ENCODE data around the gene HS6ST3.

The HS6ST3 gene

DNA sequence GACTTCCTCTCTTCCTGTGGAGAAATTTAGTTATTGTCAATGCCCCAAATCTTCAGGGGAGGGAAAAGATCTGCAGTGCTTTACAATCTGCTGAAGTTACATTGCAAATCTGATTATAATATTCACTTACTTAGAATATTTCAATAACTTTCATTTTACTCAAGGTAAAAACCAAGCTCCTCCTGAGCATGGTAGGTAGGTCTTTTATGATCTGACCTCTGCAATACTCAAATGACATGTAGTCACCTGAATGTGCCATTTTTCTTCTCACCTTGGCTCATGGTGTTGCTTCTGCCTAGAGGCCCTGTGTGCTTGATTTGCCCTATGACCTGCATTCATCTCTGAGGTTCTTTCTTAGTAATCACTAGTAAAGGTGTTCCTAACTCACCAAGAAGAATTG lies 331.4 kb downstream of the HS6ST3 start:
- ChIA-PET POLR2A (no interaction called here), CTCF (interaction anchor here (1.0 kb wide), 1 partner anchor 54 kb away, joined by 3 read pairs; no protein-coding TSS in a partner anchor)
- DNase-seq (ENCODE audit: extremely low spot score), result no peak
- TF ChIP-seq, protein P1, sequence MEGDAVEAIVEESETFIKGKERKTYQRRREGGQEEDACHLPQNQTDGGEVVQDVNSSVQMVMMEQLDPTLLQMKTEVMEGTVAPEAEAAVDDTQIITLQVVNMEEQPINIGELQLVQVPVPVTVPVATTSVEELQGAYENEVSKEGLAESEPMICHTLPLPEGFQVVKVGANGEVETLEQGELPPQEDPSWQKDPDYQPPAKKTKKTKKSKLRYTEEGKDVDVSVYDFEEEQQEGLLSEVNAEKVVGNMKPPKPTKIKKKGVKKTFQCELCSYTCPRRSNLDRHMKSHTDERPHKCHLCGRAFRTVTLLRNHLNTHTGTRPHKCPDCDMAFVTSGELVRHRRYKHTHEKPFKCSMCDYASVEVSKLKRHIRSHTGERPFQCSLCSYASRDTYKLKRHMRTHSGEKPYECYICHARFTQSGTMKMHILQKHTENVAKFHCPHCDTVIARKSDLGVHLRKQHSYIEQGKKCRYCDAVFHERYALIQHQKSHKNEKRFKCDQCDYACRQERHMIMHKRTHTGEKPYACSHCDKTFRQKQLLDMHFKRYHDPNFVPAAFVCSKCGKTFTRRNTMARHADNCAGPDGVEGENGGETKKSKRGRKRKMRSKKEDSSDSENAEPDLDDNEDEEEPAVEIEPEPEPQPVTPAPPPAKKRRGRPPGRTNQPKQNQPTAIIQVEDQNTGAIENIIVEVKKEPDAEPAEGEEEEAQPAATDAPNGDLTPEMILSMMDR (IDR thresholded peaks at IDR 0.05; ENCODE audit: control extremely low read depth, extremely low read depth, low read depth, missing control alignments), result no peak

DNA sequence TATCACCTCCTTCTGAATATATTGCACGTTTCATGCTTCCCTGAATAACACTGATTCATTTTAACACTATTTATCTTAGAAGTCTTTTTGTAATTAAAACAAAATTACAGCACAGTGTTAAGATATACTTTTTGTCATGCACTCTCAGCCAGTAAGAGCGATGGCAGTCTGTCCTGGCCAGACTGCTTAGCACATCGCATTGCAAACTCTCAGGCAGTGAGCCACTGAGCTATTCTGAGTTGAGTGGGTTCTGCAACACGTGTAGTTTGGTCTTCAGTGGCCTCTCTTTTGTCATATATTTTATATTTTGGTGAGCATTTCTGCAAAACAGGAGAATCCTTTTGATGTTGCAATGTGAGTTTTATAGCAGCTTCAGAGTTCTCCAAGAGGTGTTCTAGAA lies 332.1 kb downstream of the HS6ST3 start:
- ChIA-PET CTCF (no interaction called here), POLR2A (no interaction called here)
- TF ChIP-seq, protein P1 (IDR thresholded peaks at IDR 0.05; ENCODE audit: control extremely low read depth, extremely low read depth, low read depth, missing control alignments), result no peak
- DNase-seq (ENCODE audit: extremely low spot score), result no peak

DNA sequence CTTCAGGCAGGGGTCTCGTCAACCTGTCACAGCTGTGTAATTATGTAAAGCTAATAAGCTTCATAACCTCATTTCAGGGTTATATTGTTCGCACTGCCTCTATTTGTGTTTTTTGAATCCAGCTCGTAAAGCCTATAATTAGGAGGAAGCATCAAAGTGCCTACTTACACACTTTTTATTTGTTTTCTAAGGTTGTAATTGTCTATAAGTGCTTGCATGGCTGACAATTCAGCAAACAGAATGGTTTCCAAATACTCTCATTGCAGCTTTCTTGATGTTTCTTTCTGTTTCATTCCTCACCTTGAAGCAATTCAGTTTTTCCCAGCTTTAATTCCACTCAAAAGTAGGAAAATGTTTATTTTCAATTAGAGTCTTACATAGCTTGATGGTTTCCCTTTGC lies 336.3 kb downstream of the HS6ST3 start:
- TF ChIP-seq, protein P1 (IDR thresholded peaks at IDR 0.05; ENCODE audit: control extremely low read depth, extremely low read depth, low read depth, missing control alignments), result no peak
- DNase-seq (ENCODE audit: extremely low spot score), result no peak
- POLR2A ChIA-PET, result no interaction called here
- CTCF ChIA-PET, result interaction anchor here (1.3 to 1.7 kb wide), 2 partner anchors 9 to 11 kb away, joined by 3 to 5 read pairs; no protein-coding TSS in a partner anchor

DNA sequence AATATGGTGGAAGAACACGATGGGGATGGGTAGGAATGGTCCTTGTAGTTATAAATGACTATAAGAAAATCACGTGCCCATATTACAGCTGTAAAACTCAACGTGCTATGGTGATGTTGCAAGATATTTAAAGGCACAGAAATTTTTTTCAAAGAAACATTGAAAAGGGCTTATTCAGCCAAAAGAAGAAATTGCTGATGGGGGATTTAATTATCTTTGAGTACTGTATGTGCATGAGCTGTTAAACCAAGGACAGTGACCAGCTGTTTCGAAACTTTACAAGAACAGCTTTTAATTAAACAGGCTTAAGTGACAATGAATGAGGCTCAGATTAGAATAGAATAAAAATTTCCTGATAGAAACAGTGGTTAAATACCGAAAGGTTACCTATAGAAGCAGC lies 339.0 kb downstream of the HS6ST3 start:
- CTCF ChIA-PET, result interaction anchor here (0.6 to 1.5 kb wide), 5 partner anchors 12 to 47 kb away, joined by 3 to 5 read pairs (median 3); no protein-coding TSS in a partner anchor
- POLR2A ChIA-PET, result no interaction called here
- no peak for DNase-seq (ENCODE audit: extremely low spot score)
- TF ChIP-seq, protein P1 (IDR thresholded peaks at IDR 0.05; ENCODE audit: control extremely low read depth, extremely low read depth, low read depth, missing control alignments), result no peak

DNA sequence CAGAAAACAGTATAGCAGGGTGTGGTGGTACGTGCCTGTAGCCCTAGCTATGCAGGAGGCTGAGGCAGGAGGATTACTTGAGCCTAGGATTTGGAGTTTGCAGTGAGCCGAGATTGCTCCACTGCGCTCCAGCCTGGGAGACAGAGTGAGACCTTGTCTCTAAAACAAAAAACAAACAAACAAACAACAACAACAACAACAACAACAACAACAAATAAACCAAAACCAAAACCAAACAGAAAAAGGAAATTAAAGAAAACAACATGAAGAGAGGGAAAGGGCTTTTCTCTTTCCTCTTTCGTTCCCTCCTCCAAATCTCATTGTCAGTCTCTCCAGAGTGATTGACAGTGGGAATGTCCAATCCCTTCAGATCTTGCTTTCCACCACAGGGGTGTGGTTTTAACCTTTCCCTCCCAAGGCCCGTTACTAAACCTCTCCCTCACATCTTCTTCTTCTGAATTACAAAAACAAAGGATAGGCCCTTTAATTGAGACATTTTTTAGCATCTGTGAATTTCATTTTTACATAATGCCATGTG lies 341.2 kb downstream of the HS6ST3 start:
- no peak for DNase-seq (ENCODE audit: extremely low spot score)
- TF ChIP-seq, protein P1 (IDR thresholded peaks at IDR 0.05; ENCODE audit: control extremely low read depth, extremely low read depth, low read depth, missing control alignments), result no peak
- ChIA-PET CTCF (no interaction called here), POLR2A (no interaction called here)

DNA sequence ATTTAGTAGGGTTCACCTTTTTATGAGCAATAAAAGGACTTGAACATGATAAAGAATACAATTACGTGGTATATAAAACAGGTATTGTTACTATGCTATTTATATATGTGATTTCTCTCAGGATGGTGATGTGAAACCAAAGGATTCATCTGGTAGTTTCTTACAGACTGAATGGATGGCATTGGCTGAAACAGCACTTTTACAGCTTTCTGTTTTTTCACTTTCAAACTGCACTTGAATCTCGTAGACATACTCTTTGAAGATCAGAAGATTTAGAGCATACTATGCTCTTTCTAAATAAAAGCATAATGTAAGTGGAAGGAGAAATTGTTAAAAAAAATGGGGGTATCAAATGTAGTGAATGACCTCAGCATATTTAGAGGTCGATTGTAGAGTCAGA lies 354.8 kb downstream of the HS6ST3 start:
- POLR2A ChIA-PET, result no interaction called here
- CTCF ChIA-PET, result interaction anchor here (1.1 kb wide), 1 partner anchor 15 kb away, joined by 4 read pairs; no protein-coding TSS in a partner anchor
- DNase-seq (ENCODE audit: extremely low spot score), result no peak
- TF ChIP-seq, protein P1 (IDR thresholded peaks at IDR 0.05; ENCODE audit: control extremely low read depth, extremely low read depth, low read depth, missing control alignments), result no peak

All from GM10248 (cell line).